ENCODE measurements around the gene DDB1.

Gene DDB1

GRCh38 chr11:61332797-61333549, at the start of gene DDB1, which contains the start of gene TKFC:
Gene DDB1, minus strand, starts transcription at chr11:61333105. Its CDS starts 137 bp downstream, at chr11:61332968.
Gene TKFC, plus strand, starts transcription at chr11:61333228. Its CDS starts 1,501 bp downstream, at chr11:61334729.
- peak; percentile 97 for DNase-seq (ENCODE audit: low read depth)

- DNase-seq (ENCODE audit: low read depth) = no peak
Measured at GRCh38 chr11:61380884-61381283, 48.0 kb upstream of the DDB1 start.

- DNase-seq (ENCODE audit: low read depth) = no peak
Measured at GRCh38 chr11:61378713-61379313, 45.9 kb upstream of the DDB1 start.

DNA sequence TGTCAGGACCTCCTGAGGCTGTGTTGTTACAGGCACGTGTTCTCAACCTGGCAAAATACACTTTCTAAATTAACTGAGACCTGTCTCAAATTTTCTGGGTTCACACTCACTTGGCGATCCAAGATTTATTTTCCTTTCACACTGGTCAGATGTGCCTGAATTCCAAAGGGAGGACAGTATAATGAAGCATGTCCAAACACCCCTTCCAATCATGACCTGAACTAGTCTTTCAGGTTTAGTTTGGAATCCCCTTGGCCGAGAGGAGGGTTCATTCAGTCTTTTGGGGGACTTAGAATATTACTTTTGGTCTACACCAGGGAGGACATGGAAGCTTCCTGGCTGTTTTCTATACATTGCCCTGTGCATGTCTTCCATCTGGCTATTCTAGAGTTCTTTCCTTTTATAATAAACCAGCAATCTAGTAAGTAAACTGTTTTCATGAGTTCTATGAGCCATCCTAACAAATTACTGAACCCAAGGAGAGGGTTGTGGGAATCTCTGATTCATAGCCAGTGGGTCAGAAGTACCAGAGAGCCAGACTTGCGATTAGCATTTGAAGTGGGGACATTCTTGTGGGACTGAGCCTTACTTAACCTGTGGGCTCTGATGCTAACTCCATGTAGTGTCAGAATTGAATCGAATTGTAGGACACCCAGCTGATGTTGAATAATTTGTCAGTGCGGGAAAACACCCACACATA, 44.7 kb upstream of the DDB1 start:
- DNase-seq (ENCODE audit: low read depth) = no peak

DNA sequence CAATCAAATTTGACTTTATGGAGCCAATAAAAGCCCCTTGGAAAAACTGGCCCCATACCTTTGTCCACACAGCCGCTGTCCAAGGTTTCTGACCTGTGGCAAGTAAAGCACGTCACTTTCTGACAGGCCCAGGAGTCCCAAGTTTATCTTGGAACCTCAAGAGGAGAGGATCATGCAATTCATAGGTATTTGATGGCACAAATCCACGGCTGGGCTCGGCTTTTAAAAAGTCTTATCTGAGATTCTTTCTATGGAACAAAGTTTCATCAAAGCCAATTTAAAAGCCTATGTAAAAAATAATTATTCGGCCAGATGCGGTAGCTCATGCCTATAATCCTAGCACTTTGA, 42.8 kb upstream of the DDB1 start:
- no peak for DNase-seq (ENCODE audit: low read depth)

- no peak for DNase-seq (ENCODE audit: low read depth)
Measured at GRCh38 chr11:61372659-61373420, 39.9 kb upstream of the DDB1 start.

DNA sequence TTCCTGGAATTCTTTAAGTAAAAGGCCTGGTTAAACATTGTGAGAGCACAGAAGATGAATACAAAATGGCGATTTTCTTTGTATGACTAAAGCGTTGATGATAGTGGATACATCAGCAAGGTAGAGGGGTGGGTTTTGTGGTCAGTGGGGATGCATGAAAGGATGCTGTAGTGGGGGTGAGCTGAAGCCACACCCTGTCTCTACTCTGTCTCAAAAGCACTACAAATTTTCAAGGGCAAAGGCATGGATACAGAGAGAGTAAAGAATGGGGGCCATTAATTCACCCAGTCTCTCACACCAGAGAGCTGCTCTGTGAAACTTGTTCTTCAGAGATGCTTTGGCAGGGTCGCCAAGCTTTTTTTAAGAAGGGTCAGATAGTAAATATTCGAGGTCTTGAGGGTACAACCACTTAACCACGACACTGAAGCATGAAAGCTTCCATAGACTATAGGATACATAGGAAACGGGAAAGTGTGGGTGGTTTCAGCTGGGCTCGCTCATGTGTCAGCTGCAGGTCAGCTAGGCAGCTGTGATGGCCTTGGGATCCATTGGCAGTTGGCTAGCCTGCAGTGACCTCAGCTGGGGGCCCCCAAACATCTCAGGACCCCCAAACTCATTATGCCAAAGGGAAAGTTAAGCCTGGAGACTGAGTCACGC, 37.6 kb upstream of the DDB1 start:
- DNase-seq (ENCODE audit: low read depth) = no peak

GRCh38 chr11:61369372-61370348, 36.8 kb upstream of the DDB1 start:
- DNase-seq (ENCODE audit: low read depth) = no peak

GRCh38 chr11:61368646-61369045, 35.7 kb upstream of the DDB1 start:
- DNase-seq (ENCODE audit: low read depth) = no peak

DNA sequence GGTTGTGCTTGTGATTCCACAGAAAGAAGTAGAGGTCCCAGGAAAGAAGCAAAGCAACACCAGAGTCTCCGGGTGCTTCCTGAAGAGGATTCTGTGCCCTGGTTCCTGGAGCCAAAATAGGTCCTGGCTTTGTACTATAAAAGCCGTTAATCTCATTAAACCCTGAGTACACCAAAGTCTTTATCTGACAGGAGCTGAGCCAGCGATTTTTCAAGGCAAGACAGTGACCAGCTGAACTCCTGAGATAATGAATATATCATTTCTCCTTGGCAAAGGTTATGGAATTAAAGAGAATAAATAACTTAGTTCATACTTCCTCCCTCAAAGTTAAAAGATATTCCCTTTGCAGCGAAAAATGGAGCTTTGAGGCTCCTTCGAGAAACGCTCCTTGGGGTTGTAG, 34.5 kb upstream of the DDB1 start:
- no peak for DNase-seq (ENCODE audit: low read depth)

GRCh38 chr11:61364012-61364675, 31.2 kb upstream of the DDB1 start:
- DNase-seq (ENCODE audit: low read depth) = no peak

- DNase-seq (ENCODE audit: low read depth) = no peak
Measured at GRCh38 chr11:61362542-61362875, 29.6 kb upstream of the DDB1 start.

DNA sequence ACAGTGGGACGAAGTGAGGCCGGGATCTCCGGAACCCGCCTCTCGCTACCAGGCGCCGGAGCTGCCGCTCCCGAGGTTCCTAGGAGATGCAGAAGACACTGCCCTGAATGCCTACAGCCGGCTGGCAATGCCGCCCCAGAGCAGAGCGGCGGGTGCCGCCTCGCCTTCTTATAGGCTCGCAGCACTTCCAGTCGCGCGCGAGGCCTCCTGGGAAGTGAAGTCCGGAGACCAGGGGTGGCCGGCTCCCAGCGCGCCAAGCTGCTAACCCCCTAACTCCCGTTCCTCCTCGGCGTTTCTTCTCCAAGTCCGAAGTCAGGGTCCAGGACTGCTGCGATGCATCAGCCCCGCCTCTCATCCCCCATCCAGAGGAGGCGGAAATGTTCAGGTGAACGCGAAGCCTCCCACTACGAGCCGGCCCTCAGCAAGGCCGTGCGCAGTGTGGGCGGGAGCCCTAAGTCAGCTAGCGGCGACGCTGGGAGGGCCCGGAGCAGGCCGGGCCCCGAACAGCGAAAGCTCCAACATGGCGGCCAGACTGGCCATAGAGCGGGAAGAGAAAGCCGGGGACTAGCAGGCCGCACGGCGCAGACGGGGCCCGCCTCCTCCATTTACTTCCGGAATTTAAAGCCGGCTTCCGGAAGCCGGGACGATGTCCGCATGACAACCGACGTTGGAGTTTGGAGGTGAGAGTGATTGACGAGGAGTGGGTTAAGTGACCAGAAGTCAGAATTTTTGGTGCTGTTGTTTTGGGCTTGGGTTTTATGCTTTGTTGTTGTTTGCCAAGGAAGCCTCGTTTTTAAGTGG, 29.0 kb upstream of the DDB1 start, which contains the start of the genes CYB561A3 and TMEM138:
CYB561A3 (minus strand) TSS at position 142 of the 801 bp plus-strand sequence. CDS start 5,169 bp downstream, outside the sequence.
TMEM138 (plus strand) TSS at position 634 of the 801 bp plus-strand sequence. CDS start 2,017 bp downstream, outside the sequence.
- DNase-seq (ENCODE audit: low read depth) = peak; percentile 80

DNA sequence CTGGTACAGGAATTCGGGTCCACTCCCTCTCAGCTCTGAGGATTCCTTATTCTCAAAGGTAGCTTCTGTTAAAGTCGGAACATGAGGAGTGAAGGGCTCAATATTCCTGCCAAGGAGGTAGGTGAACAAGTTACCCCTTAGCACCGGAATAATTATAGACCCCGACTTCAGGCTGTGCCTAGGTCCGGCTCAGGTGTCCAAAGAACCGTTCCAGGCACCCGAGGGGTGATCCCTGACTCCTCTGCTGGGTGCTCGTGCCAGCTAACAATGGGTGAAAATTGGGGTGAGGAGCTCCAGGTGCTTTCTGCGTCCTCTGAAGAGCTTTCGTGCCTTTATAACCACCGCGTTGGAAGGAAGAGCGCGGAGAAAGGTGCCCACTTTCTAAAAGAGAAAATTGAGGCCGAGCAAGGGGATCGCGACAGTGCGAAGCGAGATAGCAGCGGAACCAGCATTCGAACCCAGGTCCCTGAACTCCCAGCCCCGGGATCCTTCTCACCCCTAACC, 28.4 kb upstream of the DDB1 start:
- DNase-seq (ENCODE audit: low read depth) = no peak

DNA sequence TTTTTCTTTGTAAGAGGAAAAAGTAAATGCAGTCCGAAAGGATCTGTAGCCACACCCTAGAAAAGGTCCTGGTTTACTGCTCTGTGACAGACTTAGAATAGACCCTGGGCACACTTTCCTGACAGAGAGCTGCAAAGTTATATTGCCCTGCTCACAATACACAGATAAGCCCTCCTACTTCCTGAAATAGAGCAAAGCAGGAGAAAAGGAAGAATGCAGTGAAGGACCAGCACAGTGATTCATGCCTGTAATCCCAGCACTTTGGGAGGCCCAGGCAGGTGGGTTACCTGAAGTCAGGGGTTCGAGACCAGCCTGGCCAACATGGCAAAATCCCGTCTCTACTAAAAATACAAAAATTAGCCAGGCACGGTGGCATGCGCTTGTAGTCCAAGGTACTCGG, 26.6 kb upstream of the DDB1 start:
- no peak for DNase-seq (ENCODE audit: low read depth)

DNA sequence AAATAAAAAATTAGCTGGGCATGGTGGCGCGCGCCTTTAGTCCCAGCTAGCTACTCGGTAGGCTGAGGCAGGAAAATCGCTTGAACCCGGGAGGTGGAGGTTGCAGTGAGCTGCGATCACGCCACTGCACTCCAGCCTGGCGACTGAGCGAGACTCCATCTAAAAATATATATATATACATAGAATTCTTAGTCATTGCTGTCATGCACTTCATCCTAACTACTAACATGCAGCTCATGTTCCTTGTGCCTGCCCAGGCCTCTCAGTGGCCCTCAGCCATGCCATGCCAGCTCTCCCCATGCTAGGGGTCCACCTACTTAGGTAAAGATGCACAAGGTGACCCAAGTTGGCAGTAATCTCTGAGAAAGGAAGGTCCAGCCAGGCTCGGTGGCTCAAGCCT, 25.7 kb upstream of the DDB1 start:
- no peak for DNase-seq (ENCODE audit: low read depth)

DNA sequence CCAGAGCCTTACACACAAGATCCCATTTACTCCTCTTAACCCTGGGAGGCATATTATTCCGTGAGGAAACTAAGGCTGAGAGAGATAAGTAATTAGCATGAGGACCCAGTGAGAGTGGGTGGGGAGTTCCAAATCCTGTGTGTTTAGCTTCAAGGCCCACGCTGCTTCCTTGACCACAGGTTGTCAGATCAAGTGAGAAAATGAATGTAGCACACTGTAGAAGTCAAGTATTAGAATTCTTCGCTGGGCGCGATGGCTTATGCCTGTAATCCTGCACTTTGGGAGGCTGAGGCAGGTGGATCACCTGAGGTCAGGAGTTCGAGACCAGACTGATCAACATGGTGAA, 25.0 kb upstream of the DDB1 start:
- no peak for DNase-seq (ENCODE audit: low read depth)

DNA sequence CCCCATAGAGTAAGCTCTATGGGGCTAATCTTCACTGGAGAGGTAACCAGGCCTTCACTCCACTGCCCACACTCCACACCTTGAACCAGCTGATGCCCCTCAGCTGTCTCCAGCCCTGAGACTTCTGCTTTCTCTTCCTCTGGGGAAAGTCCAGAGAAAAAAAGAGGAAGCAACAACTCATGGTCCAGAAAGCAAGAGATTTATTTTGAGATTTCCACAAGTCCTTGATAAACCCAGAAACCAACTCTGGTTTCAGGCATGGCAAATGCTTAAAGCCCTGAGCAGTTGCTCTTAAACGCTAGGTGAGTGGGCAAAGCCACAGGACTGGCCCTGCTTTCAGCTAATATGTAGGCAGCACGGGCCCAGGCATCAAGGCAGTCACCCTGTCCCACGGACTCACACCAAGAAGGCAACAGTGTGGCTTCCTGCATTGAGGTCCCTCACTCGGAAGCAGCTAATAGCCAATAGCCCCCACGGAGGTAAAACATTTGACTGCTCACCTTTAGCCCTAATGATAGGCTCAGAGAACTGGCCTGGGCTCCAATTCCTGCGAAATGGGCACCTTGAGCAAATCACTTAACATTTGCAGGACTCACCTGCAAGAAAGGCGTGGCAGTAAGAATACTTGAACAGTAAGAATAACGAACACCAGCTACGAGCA, 24.5 kb upstream of the DDB1 start:
- DNase-seq (ENCODE audit: low read depth) = no peak

All from activated T-helper 1 cell treated with Interleukin-2 at 50 U/mL for 16 hours (primary cell).